GM23338 (cell line): Measurements from ENCODE around the gene DAZL. TPM values are rescaled to one million over a fixed set of nuclear protein-coding genes. Genes with fewer than 3 reads are reported as not detected.

Source experiments
- ATAC-seq: fragments of 200-7000 bp; cut with Tn5 transposase; 3 replicates; pipeline ENCODE4 v1.9.1; 2020
- DNase-seq: peaks from one replicate; pipeline ENCODE4 v3.0.0-alpha.2; 2015; ENCODE audit warnings: low spot score
- H2AFZ ChIP-seq: fragments of 200-600 bp; sonication (generic); 2 replicates; pipeline ENCODE4 v1.8.0; 2016; ENCODE audit warnings: antibody characterized with exemption, mild to moderate bottlenecking, moderate library complexity
- H3F3A ChIP-seq: fragments of 200-600 bp; sonication (generic); replicated peaks from 2 replicates; pipeline ENCODE4 v1.8.0; 2017; ENCODE audit warnings: antibody characterized with exemption, mixed run types, low read depth
- H3K27ac ChIP-seq: fragments of 200-600 bp; sonication (generic); 2 replicates; pipeline ENCODE4 v1.6.1; 2016; ENCODE audit warnings: low read depth
- H3K27me3 ChIP-seq: fragments of 200-600 bp; sonication (generic); 2 replicates; pipeline ENCODE4 v1.8.0; 2016; ENCODE audit warnings: mild to moderate bottlenecking, mixed run types, moderate library complexity; ENCODE audit not compliant: insufficient read depth
- H3K36me3 ChIP-seq: fragments of 200-600 bp; sonication (generic); 2 replicates; pipeline ENCODE4 v1.8.0; 2016; ENCODE audit warnings: mild to moderate bottlenecking; ENCODE audit not compliant: insufficient read depth
- H3K4me1 ChIP-seq: fragments of 200-600 bp; sonication (generic); 2 replicates; pipeline ENCODE4 v1.8.0; 2016; ENCODE audit warnings: mild to moderate bottlenecking, moderate library complexity; ENCODE audit not compliant: insufficient read depth
- H3K4me2 ChIP-seq: fragments of 200-600 bp; sonication (generic); 2 replicates; pipeline ENCODE4 v1.7.1; 2017; ENCODE audit warnings: mixed run types
- H3K4me3 ChIP-seq: fragments of 200-600 bp; sonication (generic); 2 replicates; pipeline ENCODE4 v1.6.1; 2016; ENCODE audit warnings: mixed run types
- H3K79me2 ChIP-seq: fragments of 200-600 bp; sonication (generic); replicated peaks from 2 replicates; pipeline ENCODE4 v1.8.0; 2017; ENCODE audit warnings: mild to moderate bottlenecking; ENCODE audit not compliant: insufficient read depth
- H3K9me2 ChIP-seq: fragments of 200-600 bp; sonication (generic); 2 replicates; pipeline ENCODE4 v1.8.0; 2017; ENCODE audit not compliant: insufficient read depth
- H4K20me1 ChIP-seq: fragments of 200-600 bp; sonication (generic); replicated peaks from 2 replicates; pipeline ENCODE4 v1.8.0; 2017; ENCODE audit warnings: mild to moderate bottlenecking; ENCODE audit not compliant: insufficient read depth
- H3K27ac Mint-ChIP-seq: 2 replicates; pipeline ENCODE4 v1.8.0; 2020; ENCODE audit warnings: inconsistent platforms, mild to moderate bottlenecking, moderate library complexity, mixed read lengths
- H3K27me3 Mint-ChIP-seq: 3 replicates; pipeline ENCODE4 v1.8.0; 2022; ENCODE audit warnings: low read depth, mild to moderate bottlenecking, moderate library complexity, mixed read lengths, inconsistent platforms; ENCODE audit not compliant: insufficient read depth, poor library complexity
- H3K36me3 Mint-ChIP-seq: 3 replicates; pipeline ENCODE4 v1.8.0; 2021; ENCODE audit warnings: low read depth, mild to moderate bottlenecking, inconsistent platforms, moderate library complexity, mixed read lengths
- H3K4me1 Mint-ChIP-seq: 3 replicates; pipeline ENCODE4 v1.8.0; 2020; ENCODE audit warnings: mild to moderate bottlenecking, inconsistent platforms, mixed read lengths
- H3K4me3 Mint-ChIP-seq: 3 replicates; pipeline ENCODE4 v1.8.0; 2021; ENCODE audit warnings: moderate library complexity, mild to moderate bottlenecking, inconsistent platforms, mixed read lengths
- H3K9me3 Mint-ChIP-seq: 3 replicates; pipeline ENCODE4 v1.8.0; 2020; ENCODE audit warnings: moderate library complexity, mild to moderate bottlenecking, inconsistent platforms, mixed read lengths
- CREB1 ChIP-seq: fragments of 250-450 bp; sonication (Bioruptor Pico); IDR thresholded peaks from 2 replicates; pipeline ENCODE4 v1.5.0; 2020; ENCODE audit warnings: low read depth, mild to moderate bottlenecking, moderate library complexity
- ETS1 ChIP-seq: IDR thresholded peaks from 2 replicates; pipeline ENCODE4 v1.6.1; 2016; ENCODE audit warnings: antibody characterized with exemption
- EZH2 ChIP-seq: fragments of 200-600 bp; sonication (generic); IDR thresholded peaks from one replicate; pipeline ENCODE4 v1.8.0; 2017; ENCODE audit warnings: antibody characterized with exemption, mild to moderate bottlenecking, low read depth; ENCODE audit not compliant: unreplicated experiment
- EZH2phosphoT487 ChIP-seq: fragments of 200-600 bp; sonication (generic); IDR thresholded peaks from one replicate; pipeline ENCODE4 v1.8.1; 2018; ENCODE audit warnings: antibody characterized with exemption; ENCODE audit not compliant: unreplicated experiment
- JUNB ChIP-seq: IDR thresholded peaks from one replicate; pipeline ENCODE4 v1.6.1; 2016; ENCODE audit warnings: antibody characterized with exemption; ENCODE audit not compliant: unreplicated experiment
- NANOG ChIP-seq: IDR thresholded peaks from 2 replicates; pipeline ENCODE4 v1.6.1; 2016; ENCODE audit warnings: antibody characterized with exemption, borderline replicate concordance
- POLR2AphosphoS5 ChIP-seq: IDR thresholded peaks from 2 replicates; pipeline ENCODE4 v1.6.1; 2016; ENCODE audit warnings: antibody characterized with exemption, low read depth
- REST ChIP-seq: IDR thresholded peaks from one replicate; pipeline ENCODE4 v1.6.1; 2018; ENCODE audit warnings: antibody characterized with exemption; ENCODE audit not compliant: unreplicated experiment
- STAT1 ChIP-seq: IDR thresholded peaks from one replicate; pipeline ENCODE4 v1.6.1; 2016; ENCODE audit warnings: antibody characterized with exemption; ENCODE audit not compliant: unreplicated experiment
- ZNF114 ChIP-seq: fragments of 250-450 bp; sonication (Bioruptor Pico); IDR thresholded peaks from 2 replicates; pipeline ENCODE4 v1.5.0; 2020; ENCODE audit warnings: mild to moderate bottlenecking, moderate library complexity
- polyA plus RNA-seq: library from polyadenylated mRNA; unstranded; fragments of >200 nt; fragmentation: Nextera tagmentation; extraction: Ambion mirVana; gene quantifications from 2 replicates; pipeline ENCODE4 v1.2.1, GENCODE V29; 2016
- total RNA-seq: library from RNA; depleted of rRNA; stranded (reverse); fragments of >200 nt; shearing (Covaris generic); gene quantifications from 2 replicates; pipeline ENCODE4 v1.2.3, GENCODE V29; 2014
- TF ChIP-seq, protein P1 (sequence below), 2 experiments: fragments of 200-600 bp in 1 of 2; sonication (generic) in 1 of 2; conservative IDR thresholded peaks; 2 replicates each; pipeline versions ENCODE4 v1.5.1 to v1.6.1; 2016 to 2017; ENCODE audit warnings: antibody characterized with exemption in 2 of 2, low read depth in 2 of 2, mild to moderate bottlenecking in 2 of 2, moderate library complexity in 1 of 2

Gene DAZL
- total and polyA plus RNA-seq, 2 experiments from 2014 or later, result 3.2 to 5.3 TPM

- Histone ChIP-seq H3K27ac (no peak overlapping the region), H3K79me2 (no peaks in the 10 kb centered on the region), H2AFZ (no peak overlapping the region), H3K9me2 (0 out of 2 replicates have a peak, but pooled peaks cover 2% of the 10 kb centered on the region), H3K27me3 (no peaks in the 10 kb centered on the region), H3K36me3 (no peaks in the 10 kb centered on the region), H3K4me1 (peaks cover 38% of the 10 kb centered on the region), H3K4me2 (peak overlapping the region; percentile 18; the same call in 1 of the 2 replicates), H4K20me1 (no peaks in the 10 kb centered on the region), H3F3A (peaks cover 3% of the 10 kb centered on the region; the same call in 1 of the 2 replicates), H3K4me3 (no peak overlapping the region)
- DNase-seq, result no peak
- H3K4me3 Mint-ChIP-seq, result no peak overlapping the region
- peaks cover 39% of the 10 kb centered on the region for H3K4me1 Mint-ChIP-seq
- no peak for TF ChIP-seq JUNB
- TF ChIP-seq EZH2phosphoT487, result no peak
- no peak for TF ChIP-seq ZNF114 (CRISPR knock-in tag)
- no peak for TF ChIP-seq NANOG
- TF ChIP-seq REST, result no peak
- no peak for TF ChIP-seq ETS1
- TF ChIP-seq POLR2AphosphoS5, result no peak
- TF ChIP-seq CREB1, result no peak
- TF ChIP-seq EZH2, result no peak
- TF ChIP-seq, protein P1, sequence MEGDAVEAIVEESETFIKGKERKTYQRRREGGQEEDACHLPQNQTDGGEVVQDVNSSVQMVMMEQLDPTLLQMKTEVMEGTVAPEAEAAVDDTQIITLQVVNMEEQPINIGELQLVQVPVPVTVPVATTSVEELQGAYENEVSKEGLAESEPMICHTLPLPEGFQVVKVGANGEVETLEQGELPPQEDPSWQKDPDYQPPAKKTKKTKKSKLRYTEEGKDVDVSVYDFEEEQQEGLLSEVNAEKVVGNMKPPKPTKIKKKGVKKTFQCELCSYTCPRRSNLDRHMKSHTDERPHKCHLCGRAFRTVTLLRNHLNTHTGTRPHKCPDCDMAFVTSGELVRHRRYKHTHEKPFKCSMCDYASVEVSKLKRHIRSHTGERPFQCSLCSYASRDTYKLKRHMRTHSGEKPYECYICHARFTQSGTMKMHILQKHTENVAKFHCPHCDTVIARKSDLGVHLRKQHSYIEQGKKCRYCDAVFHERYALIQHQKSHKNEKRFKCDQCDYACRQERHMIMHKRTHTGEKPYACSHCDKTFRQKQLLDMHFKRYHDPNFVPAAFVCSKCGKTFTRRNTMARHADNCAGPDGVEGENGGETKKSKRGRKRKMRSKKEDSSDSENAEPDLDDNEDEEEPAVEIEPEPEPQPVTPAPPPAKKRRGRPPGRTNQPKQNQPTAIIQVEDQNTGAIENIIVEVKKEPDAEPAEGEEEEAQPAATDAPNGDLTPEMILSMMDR (conservative IDR thresholded peaks at IDR 0.05; ENCODE audit: low read depth in 2 of 2), result no peak
- TF ChIP-seq STAT1, result no peak
- peaks cover 14% of the 10 kb centered on the region; the same call in 2 of the 3 replicates for H3K9me3 Mint-ChIP-seq
- peaks cover 10% of the 10 kb centered on the region; the same call in 2 of the 3 replicates for H3K36me3 Mint-ChIP-seq
- H3K27ac Mint-ChIP-seq, result no peak overlapping the region; the same call in 1 of the 2 replicates
- peaks cover 4% of the 10 kb centered on the region for H3K27me3 Mint-ChIP-seq
- ATAC-seq, result peak; percentile 32; the same call in 1 of the 3 replicates
These were observed 3.6 kb upstream of the DAZL start for GRCh38 chr3:16608816-16609215.
